Measurements from ENCODE around the gene CENPC.

CENPC gene

GRCh38 chr4:67545199-67546003 is at the start of gene CENPC:
Gene CENPC (minus strand): TSS chr4:67545503. CDS start chr4:67545355, 148 bp downstream.
- peak; percentile 67 to 96 for DNase-seq (ENCODE audit: low read depth in 1 of 2, low spot score in 1 of 2)
- in situ Hi-C loops (cut with HindIII; ENCODE audit: low pct_unique_long_range_greater_than_20kb, low sequenced_read_pairs) = no loop called here
- TF ChIP-seq JUND (IDR thresholded peaks at IDR 0.05; ENCODE audit: low read depth) = no peak

- DNase-seq (ENCODE audit: low read depth in 1 of 2, low spot score in 1 of 2) = no peak
- in situ Hi-C loops (cut with HindIII; ENCODE audit: low pct_unique_long_range_greater_than_20kb, low sequenced_read_pairs) = no loop called here
- no peak for TF ChIP-seq JUND (IDR thresholded peaks at IDR 0.05; ENCODE audit: low read depth)
Measured at GRCh38 chr4:67593741-67594175, 48.5 kb upstream of the CENPC start.

GRCh38 chr4:67587156-67587555 is 41.9 kb upstream of the CENPC start:
- TF ChIP-seq JUND (IDR thresholded peaks at IDR 0.05; ENCODE audit: low read depth) = no peak
- DNase-seq (ENCODE audit: low read depth in 1 of 2, low spot score in 1 of 2) = no peak
- in situ Hi-C loops (cut with HindIII; ENCODE audit: low pct_unique_long_range_greater_than_20kb, low sequenced_read_pairs) = no loop called here

- no peak for DNase-seq (ENCODE audit: low read depth in 1 of 2, low spot score in 1 of 2)
- in situ Hi-C loops (cut with HindIII; ENCODE audit: low pct_unique_long_range_greater_than_20kb, low sequenced_read_pairs) = no loop called here
- TF ChIP-seq JUND (IDR thresholded peaks at IDR 0.05; ENCODE audit: low read depth) = no peak
Measured at GRCh38 chr4:67584496-67584895, 39.2 kb upstream of the CENPC start.

GRCh38 chr4:67581913-67582312 is 36.6 kb upstream of the CENPC start:
- in situ Hi-C loops (cut with HindIII; ENCODE audit: low pct_unique_long_range_greater_than_20kb, low sequenced_read_pairs) = no loop called here
- no peak for TF ChIP-seq JUND (IDR thresholded peaks at IDR 0.05; ENCODE audit: low read depth)
- no peak for DNase-seq (ENCODE audit: low read depth in 1 of 2, low spot score in 1 of 2)

- in situ Hi-C loops (cut with HindIII; ENCODE audit: low pct_unique_long_range_greater_than_20kb, low sequenced_read_pairs) = no loop called here
- no peak for TF ChIP-seq JUND (IDR thresholded peaks at IDR 0.05; ENCODE audit: low read depth)
- no peak for DNase-seq (ENCODE audit: low read depth in 1 of 2, low spot score in 1 of 2)
Measured at GRCh38 chr4:67581208-67581857, 36.0 kb upstream of the CENPC start.

- in situ Hi-C loops (cut with HindIII; ENCODE audit: low pct_unique_long_range_greater_than_20kb, low sequenced_read_pairs) = no loop called here
- no peak for TF ChIP-seq JUND (IDR thresholded peaks at IDR 0.05; ENCODE audit: low read depth)
- DNase-seq (ENCODE audit: low read depth in 1 of 2, low spot score in 1 of 2) = no peak
Measured at GRCh38 chr4:67580577-67580976, 35.3 kb upstream of the CENPC start.

GRCh38 chr4:67576538-67576937 is 31.2 kb upstream of the CENPC start:
- TF ChIP-seq JUND (IDR thresholded peaks at IDR 0.05; ENCODE audit: low read depth) = no peak
- in situ Hi-C loops (cut with HindIII; ENCODE audit: low pct_unique_long_range_greater_than_20kb, low sequenced_read_pairs) = no loop called here
- DNase-seq (ENCODE audit: low read depth in 1 of 2, low spot score in 1 of 2) = no peak

GRCh38 chr4:67576059-67576466 is 30.8 kb upstream of the CENPC start:
- DNase-seq (ENCODE audit: low read depth in 1 of 2, low spot score in 1 of 2) = no peak
- in situ Hi-C loops (cut with HindIII; ENCODE audit: low pct_unique_long_range_greater_than_20kb, low sequenced_read_pairs) = no loop called here
- no peak for TF ChIP-seq JUND (IDR thresholded peaks at IDR 0.05; ENCODE audit: low read depth)

- no peak for DNase-seq (ENCODE audit: low read depth in 1 of 2, low spot score in 1 of 2)
- no peak for TF ChIP-seq JUND (IDR thresholded peaks at IDR 0.05; ENCODE audit: low read depth)
- in situ Hi-C loops (cut with HindIII; ENCODE audit: low pct_unique_long_range_greater_than_20kb, low sequenced_read_pairs) = no loop called here
Measured at GRCh38 chr4:67575232-67576058, 30.1 kb upstream of the CENPC start.

GRCh38 chr4:67573193-67573592 is 27.9 kb upstream of the CENPC start:
- no peak for DNase-seq (ENCODE audit: low read depth in 1 of 2, low spot score in 1 of 2)
- in situ Hi-C loops (cut with HindIII; ENCODE audit: low pct_unique_long_range_greater_than_20kb, low sequenced_read_pairs) = no loop called here
- TF ChIP-seq JUND (IDR thresholded peaks at IDR 0.05; ENCODE audit: low read depth) = no peak

- in situ Hi-C loops (cut with HindIII; ENCODE audit: low pct_unique_long_range_greater_than_20kb, low sequenced_read_pairs) = no loop called here
- no peak for TF ChIP-seq JUND (IDR thresholded peaks at IDR 0.05; ENCODE audit: low read depth)
- no peak for DNase-seq (ENCODE audit: low read depth in 1 of 2, low spot score in 1 of 2)
Measured at GRCh38 chr4:67571975-67572374, 26.7 kb upstream of the CENPC start.

GRCh38 chr4:67570537-67570936 is 25.2 kb upstream of the CENPC start:
- in situ Hi-C loops (cut with HindIII; ENCODE audit: low pct_unique_long_range_greater_than_20kb, low sequenced_read_pairs) = no loop called here
- DNase-seq (ENCODE audit: low read depth in 1 of 2, low spot score in 1 of 2) = no peak
- no peak for TF ChIP-seq JUND (IDR thresholded peaks at IDR 0.05; ENCODE audit: low read depth)

Measured in T47D (cell line).